GM21390 (cell line): ENCODE results near the gene NUDCD3.

ENCODE experiments used
- ATAC-seq: cut with Tn5 transposase; IDR thresholded peaks from one replicate; pipeline ENCODE4 v1.9.1; 2021; ENCODE audit not compliant: unreplicated experiment

The NUDCD3 gene

GRCh38 chr7:44372560-44373417, 117.7 kb downstream of the NUDCD3 start:
- ATAC-seq: no peak

- ATAC-seq: no peak
These were observed 121.6 kb downstream of the NUDCD3 start for GRCh38 chr7:44368885-44369284.

- ATAC-seq: no peak
These were observed 122.0 kb downstream of the NUDCD3 start for GRCh38 chr7:44368455-44368854.

- no peak for ATAC-seq
These were observed 122.9 kb downstream of the NUDCD3 start for GRCh38 chr7:44367475-44368043.

GRCh38 chr7:44366986-44367385, 123.5 kb downstream of the NUDCD3 start:
- no peak for ATAC-seq

- no peak for ATAC-seq
These were observed 136.8 kb downstream of the NUDCD3 start for GRCh38 chr7:44353668-44354067.

- no peak for ATAC-seq
These were observed 141.3 kb downstream of the NUDCD3 start for GRCh38 chr7:44348851-44349781.

- no peak for ATAC-seq
These were observed 142.2 kb downstream of the NUDCD3 start for GRCh38 chr7:44348300-44348699.

- ATAC-seq: no peak
These were observed 142.8 kb downstream of the NUDCD3 start for GRCh38 chr7:44347546-44348114.

GRCh38 chr7:44346063-44346462, 144.4 kb downstream of the NUDCD3 start:
- ATAC-seq: no peak

- ATAC-seq: no peak
These were observed 149.1 kb downstream of the NUDCD3 start for GRCh38 chr7:44341401-44341800.

- ATAC-seq: no peak
These were observed 151.9 kb downstream of the NUDCD3 start for GRCh38 chr7:44338600-44338999.

GRCh38 chr7:44336491-44336890, 154.0 kb downstream of the NUDCD3 start:
- ATAC-seq: no peak

GRCh38 chr7:44335184-44335583, 155.3 kb downstream of the NUDCD3 start:
- ATAC-seq: no peak

- ATAC-seq: no peak
These were observed 155.7 kb downstream of the NUDCD3 start for GRCh38 chr7:44334734-44335097.

GRCh38 chr7:44333911-44334733, 156.3 kb downstream of the NUDCD3 start:
- no peak for ATAC-seq

GRCh38 chr7:44331682-44332081, 158.8 kb downstream of the NUDCD3 start:
- ATAC-seq: no peak

GRCh38 chr7:44330331-44330730, 160.1 kb downstream of the NUDCD3 start:
- no peak for ATAC-seq

GRCh38 chr7:44329888-44330287, 160.6 kb downstream of the NUDCD3 start:
- ATAC-seq: no peak
